Kidney epithelial cell (primary cell): ENCODE results near the gene CRB1. TPM values are rescaled to one million over a fixed set of nuclear protein-coding genes. Genes with fewer than 3 reads are reported as not detected.

Source experiments
- DNase-seq: peaks from one replicate; pipeline ENCODE4 v3.0.0-alpha.2; 2010; ENCODE audit warnings: low read depth
- H3K27me3 ChIP-seq: 2 replicates; pipeline ENCODE4 v1.6.0; 2011; ENCODE audit warnings: low read length; ENCODE audit not compliant: control insufficient read depth, insufficient read depth
- H3K36me3 ChIP-seq: 2 replicates; pipeline ENCODE4 v1.5.1; 2011; ENCODE audit warnings: low read length; ENCODE audit not compliant: control insufficient read depth, insufficient read depth
- H3K4me3 ChIP-seq: 2 replicates; pipeline ENCODE4 v1.5.1; 2011; ENCODE audit warnings: low read depth, mild to moderate bottlenecking, control low read depth, low read length
- total RNA-seq: library from RNA; depleted of rRNA; stranded (reverse); fragments of >200 nt; gene quantifications from 2 replicates; pipeline ENCODE4 v1.2.3, GENCODE V29; 2015
- TF ChIP-seq, protein P1 (sequence below): IDR thresholded peaks from 2 replicates; pipeline ENCODE4 v1.5.1; 2011; ENCODE audit warnings: mild to moderate bottlenecking, moderate library complexity, low read length, control low read depth, inconsistent platforms; ENCODE audit not compliant: insufficient read depth, poor library complexity, severe bottlenecking

CRB1 gene
- total RNA-seq, 1 donor from 2014 or later, result 0.33 TPM

DNA sequence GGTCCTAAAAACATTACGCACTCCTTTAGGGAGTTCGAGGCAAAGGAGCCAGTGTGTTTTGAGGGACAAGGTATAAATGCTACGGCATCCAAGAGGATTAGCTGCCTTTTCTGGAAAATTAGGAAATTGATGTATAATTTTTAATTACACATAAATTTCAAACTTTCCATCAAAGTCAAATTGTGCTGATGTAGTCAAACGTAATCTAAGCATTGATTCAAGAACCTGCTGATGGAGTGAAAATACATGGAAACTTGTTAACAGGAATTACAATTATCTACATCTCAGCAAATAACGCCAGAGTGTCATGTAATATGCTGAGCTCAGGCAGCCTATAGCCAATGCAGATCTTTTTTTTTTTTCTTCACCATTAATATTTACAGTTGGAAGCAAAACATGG lies 194.5 kb downstream of the CRB1 start:
- Histone ChIP-seq H3K36me3 (no peaks in the 10 kb centered on the region), H3K4me3 (no peak overlapping the region), H3K27me3 (no peaks in the 10 kb centered on the region)
- TF ChIP-seq, protein P1, sequence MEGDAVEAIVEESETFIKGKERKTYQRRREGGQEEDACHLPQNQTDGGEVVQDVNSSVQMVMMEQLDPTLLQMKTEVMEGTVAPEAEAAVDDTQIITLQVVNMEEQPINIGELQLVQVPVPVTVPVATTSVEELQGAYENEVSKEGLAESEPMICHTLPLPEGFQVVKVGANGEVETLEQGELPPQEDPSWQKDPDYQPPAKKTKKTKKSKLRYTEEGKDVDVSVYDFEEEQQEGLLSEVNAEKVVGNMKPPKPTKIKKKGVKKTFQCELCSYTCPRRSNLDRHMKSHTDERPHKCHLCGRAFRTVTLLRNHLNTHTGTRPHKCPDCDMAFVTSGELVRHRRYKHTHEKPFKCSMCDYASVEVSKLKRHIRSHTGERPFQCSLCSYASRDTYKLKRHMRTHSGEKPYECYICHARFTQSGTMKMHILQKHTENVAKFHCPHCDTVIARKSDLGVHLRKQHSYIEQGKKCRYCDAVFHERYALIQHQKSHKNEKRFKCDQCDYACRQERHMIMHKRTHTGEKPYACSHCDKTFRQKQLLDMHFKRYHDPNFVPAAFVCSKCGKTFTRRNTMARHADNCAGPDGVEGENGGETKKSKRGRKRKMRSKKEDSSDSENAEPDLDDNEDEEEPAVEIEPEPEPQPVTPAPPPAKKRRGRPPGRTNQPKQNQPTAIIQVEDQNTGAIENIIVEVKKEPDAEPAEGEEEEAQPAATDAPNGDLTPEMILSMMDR, result no peak
- no peak for DNase-seq

DNA sequence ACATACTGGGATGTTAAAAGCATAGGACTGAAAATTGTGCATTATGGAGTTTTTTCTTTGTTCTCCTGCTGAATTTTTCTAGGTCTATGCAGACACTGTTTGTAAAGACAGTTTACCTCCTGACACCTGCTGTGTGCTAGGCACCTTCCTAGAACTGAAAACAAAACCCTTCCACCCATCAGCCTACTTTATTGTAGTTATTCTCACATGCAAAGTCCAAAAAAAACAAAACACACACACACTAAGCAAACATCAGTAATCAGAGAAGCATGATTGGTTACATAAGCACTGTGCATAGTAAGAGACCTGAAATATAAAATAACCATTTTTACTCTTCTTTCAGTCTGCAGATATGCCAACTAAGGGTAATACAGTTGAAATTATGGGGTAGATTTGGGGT lies 195.1 kb downstream of the CRB1 start:
- no peak for DNase-seq
- no peaks in the 10 kb centered on the region for H3K27me3 ChIP-seq
- no peaks in the 10 kb centered on the region for H3K36me3 ChIP-seq
- H3K4me3 ChIP-seq, result no peak overlapping the region
- TF ChIP-seq, protein P1, result no peak

DNA sequence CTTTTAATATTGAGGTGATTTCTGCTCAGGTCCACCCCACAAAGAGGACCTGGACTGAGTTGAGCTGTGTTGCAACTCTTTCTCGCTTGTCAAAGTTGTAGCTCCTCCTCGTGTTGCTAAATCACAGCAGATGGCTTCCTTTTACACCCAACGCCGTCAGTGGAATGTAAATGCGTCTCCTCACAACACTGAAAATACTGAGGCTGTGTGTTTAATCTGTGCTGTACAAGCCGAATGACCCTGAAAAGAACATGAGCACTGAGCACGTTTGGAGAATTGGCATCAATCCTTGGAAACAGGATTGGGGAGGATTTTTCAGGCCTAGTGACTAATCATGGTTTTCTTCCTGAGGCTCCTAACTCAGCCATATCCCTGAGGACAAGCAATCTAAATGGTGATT lies 196.0 kb downstream of the CRB1 start:
- no peak for DNase-seq

DNA sequence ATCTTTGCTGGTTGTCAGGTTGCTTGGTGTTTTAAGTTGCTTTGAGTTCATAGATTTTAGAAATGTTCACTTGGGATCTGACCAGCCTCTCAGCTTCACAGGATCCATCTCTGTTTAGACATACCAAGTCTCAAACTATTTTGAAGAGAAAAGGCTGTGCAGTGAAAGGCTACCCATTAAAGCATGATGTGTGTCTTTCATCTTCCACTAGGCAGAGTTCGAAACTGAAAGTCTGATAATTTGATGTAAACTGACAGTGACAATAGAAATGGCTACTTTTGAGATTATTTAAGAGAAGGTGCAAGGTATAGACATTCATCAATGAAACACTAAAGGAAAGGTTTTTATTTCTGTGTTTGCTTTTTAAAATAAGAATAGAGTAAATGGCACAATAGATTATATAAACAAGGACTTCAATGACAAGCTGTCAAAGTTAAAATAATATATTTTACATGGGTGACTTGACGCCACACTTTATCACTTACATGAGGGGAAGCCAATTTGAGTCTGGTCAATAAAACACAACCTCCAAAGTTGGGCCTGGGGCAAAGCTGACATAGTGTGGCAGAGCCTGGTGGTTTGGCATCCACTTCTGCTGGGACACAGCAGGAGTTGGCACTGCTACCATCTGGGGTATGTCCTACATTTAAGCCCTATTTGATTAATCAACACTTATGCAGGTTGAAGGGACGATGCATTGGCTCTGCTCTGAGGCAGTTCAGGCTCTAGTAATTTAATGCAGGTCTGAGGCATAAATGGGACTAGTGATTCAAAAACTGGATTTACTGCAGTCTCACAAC lies 197.7 kb downstream of the CRB1 start:
- no peaks in the 10 kb centered on the region for H3K36me3 ChIP-seq
- DNase-seq, result no peak
- no peaks in the 10 kb centered on the region for H3K27me3 ChIP-seq
- TF ChIP-seq, protein P1, result no peak
- H3K4me3 ChIP-seq, result no peak overlapping the region

More for the DNA sequence above, 196.0 kb downstream of the CRB1 start:
- H3K36me3 ChIP-seq, result no peaks in the 10 kb centered on the region
- no peak overlapping the region for H3K4me3 ChIP-seq
- TF ChIP-seq, protein P1, result no peak
- no peaks in the 10 kb centered on the region for H3K27me3 ChIP-seq

DNA sequence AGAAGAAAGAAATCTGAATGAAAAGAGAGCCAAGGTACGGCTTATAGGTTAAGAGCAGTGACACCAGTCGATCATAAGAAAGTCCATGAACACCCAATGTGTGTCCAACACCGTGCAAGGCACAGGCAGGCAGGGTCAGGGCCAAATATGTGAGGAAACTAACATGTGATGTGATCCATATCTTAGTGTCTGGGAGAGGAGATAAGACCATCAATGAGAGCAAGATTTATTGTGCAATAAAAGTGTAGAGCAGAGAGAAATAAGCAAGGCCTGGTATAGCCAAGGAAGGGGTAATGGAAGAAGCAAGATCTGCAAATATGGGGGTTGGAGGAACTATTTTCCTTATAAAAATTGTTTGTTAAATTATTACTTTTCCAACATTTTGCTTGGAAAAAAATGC lies 198.8 kb downstream of the CRB1 start:
- Histone ChIP-seq H3K27me3 (no peaks in the 10 kb centered on the region), H3K36me3 (no peaks in the 10 kb centered on the region), H3K4me3 (no peak overlapping the region)
- no peak for DNase-seq
- TF ChIP-seq, protein P1, result no peak

DNA sequence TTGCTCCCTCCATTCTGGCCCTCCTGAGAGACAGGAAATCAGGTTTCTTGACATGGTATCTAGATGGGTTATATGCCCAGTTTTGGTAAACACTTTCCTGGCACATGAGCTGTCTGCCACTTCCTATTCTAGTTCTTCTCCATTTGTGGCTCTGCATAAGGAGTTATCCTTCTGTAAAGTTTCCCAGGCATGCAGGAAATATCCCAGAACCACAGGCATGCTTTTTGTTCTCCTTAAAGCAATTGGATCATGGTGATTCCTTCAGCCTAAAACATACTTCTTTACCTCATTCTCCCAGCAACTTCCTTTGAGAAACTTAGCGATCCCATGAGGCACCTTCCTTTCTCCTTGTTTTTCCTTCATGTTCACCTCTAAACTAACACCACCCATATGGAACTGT lies 199.8 kb downstream of the CRB1 start:
- no peak overlapping the region for H3K4me3 ChIP-seq
- TF ChIP-seq, protein P1, result no peak
- no peaks in the 10 kb centered on the region for H3K36me3 ChIP-seq
- no peak for DNase-seq
- no peaks in the 10 kb centered on the region for H3K27me3 ChIP-seq
